ENCODE measurements around the gene SSX2IP. TPM values are rescaled to one million over a fixed set of nuclear protein-coding genes. Genes with fewer than 3 reads are reported as not detected.
A peak's percentile ranks its signal among the peaks of the same experiment; 100 is the strongest.

Gene SSX2IP
- total and polyA plus RNA-seq, 2 experiments from 2014 or later: 23.2 to 28.4 TPM

DNA sequence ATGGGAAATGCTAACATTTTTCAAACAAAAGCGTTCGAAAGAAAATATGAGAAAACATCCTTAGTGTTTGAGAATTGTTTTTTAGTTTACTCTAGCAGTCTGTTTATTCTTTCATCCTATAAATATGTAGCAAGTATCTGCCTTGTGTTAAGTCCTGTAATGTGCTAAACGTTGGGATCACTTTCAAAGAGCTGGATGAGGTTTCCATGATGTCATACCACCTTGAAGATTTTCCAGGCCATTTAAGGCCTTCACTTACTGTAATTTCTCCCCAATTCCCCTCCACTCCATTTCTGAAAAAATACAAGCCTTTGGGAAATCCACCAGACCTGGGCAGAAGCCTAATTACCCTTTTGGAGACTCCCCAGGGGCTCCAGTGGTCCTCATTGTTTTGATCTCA lies 91.8 kb downstream of the SSX2IP start:
- Histone ChIP-seq H3K9me2 (ENCODE audit: insufficient read depth) (no peaks in the 10 kb centered on the region), H3K36me3 (ENCODE audit: insufficient read depth) (no peaks in the 10 kb centered on the region), H3K4me2 (no peak overlapping the region), H2AFZ (peak overlapping the region; percentile 56; the same call in 1 of the 2 replicates), H3K79me2 (replicated peaks; ENCODE audit: insufficient read depth) (no peaks in the 10 kb centered on the region), H3K27ac (ENCODE audit: low read depth) (no peak overlapping the region), H4K20me1 (replicated peaks; ENCODE audit: insufficient read depth) (no peaks in the 10 kb centered on the region), H3K4me3 (no peak overlapping the region), H3K27me3 (ENCODE audit: insufficient read depth) (no peaks in the 10 kb centered on the region), H3K4me1 (ENCODE audit: insufficient read depth) (peaks cover 3% of the 10 kb centered on the region), H3F3A (replicated peaks; ENCODE audit: low read depth) (no peaks in the 10 kb centered on the region)
- Mint-ChIP-seq H3K27ac (no peak overlapping the region), H3K27me3 (ENCODE audit: insufficient read depth, low read depth, poor library complexity) (peaks cover 3% of the 10 kb centered on the region), H3K36me3 (ENCODE audit: low read depth) (no peaks in the 10 kb centered on the region), H3K4me3 (no peak overlapping the region), H3K4me1 (peaks cover under 1% of the 10 kb centered on the region; the same call in 2 of the 3 replicates), H3K9me3 (peaks cover 4% of the 10 kb centered on the region; the same call in 1 of the 3 replicates)
- DNase-seq (ENCODE audit: low spot score): no peak
- no peak for ATAC-seq
- TF ChIP-seq ZNF331 (CRISPR knock-in tag; IDR thresholded peaks at IDR 0.05; ENCODE audit: low read depth) (no peak), EZH2phosphoT487 (IDR thresholded peaks at IDR 0.05; ENCODE audit: unreplicated experiment) (no peak), CREB1 (CRISPR knock-in tag; IDR thresholded peaks at IDR 0.05; ENCODE audit: low read depth) (no peak), STAT1 (IDR thresholded peaks at IDR 0.05; ENCODE audit: unreplicated experiment) (no peak), ZNF114 (CRISPR knock-in tag; IDR thresholded peaks at IDR 0.05) (no peak), POLR2AphosphoS5 (IDR thresholded peaks at IDR 0.05; ENCODE audit: low read depth) (no peak), CTCF (conservative IDR thresholded peaks at IDR 0.05; ENCODE audit: low read depth in 2 of 2) (no peak), JUNB (IDR thresholded peaks at IDR 0.05; ENCODE audit: unreplicated experiment) (no peak), ZNF462 (CRISPR knock-in tag; IDR thresholded peaks at IDR 0.05) (no peak), NANOG (IDR thresholded peaks at IDR 0.05; ENCODE audit: borderline replicate concordance) (no peak), EZH2 (IDR thresholded peaks at IDR 0.05; ENCODE audit: low read depth, unreplicated experiment) (no peak)
- TF ChIP-seq, protein P1, sequence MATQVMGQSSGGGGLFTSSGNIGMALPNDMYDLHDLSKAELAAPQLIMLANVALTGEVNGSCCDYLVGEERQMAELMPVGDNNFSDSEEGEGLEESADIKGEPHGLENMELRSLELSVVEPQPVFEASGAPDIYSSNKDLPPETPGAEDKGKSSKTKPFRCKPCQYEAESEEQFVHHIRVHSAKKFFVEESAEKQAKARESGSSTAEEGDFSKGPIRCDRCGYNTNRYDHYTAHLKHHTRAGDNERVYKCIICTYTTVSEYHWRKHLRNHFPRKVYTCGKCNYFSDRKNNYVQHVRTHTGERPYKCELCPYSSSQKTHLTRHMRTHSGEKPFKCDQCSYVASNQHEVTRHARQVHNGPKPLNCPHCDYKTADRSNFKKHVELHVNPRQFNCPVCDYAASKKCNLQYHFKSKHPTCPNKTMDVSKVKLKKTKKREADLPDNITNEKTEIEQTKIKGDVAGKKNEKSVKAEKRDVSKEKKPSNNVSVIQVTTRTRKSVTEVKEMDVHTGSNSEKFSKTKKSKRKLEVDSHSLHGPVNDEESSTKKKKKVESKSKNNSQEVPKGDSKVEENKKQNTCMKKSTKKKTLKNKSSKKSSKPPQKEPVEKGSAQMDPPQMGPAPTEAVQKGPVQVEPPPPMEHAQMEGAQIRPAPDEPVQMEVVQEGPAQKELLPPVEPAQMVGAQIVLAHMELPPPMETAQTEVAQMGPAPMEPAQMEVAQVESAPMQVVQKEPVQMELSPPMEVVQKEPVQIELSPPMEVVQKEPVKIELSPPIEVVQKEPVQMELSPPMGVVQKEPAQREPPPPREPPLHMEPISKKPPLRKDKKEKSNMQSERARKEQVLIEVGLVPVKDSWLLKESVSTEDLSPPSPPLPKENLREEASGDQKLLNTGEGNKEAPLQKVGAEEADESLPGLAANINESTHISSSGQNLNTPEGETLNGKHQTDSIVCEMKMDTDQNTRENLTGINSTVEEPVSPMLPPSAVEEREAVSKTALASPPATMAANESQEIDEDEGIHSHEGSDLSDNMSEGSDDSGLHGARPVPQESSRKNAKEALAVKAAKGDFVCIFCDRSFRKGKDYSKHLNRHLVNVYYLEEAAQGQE (IDR thresholded peaks at IDR 0.05; ENCODE audit: unreplicated experiment): no peak
- TF ChIP-seq, protein P2, sequence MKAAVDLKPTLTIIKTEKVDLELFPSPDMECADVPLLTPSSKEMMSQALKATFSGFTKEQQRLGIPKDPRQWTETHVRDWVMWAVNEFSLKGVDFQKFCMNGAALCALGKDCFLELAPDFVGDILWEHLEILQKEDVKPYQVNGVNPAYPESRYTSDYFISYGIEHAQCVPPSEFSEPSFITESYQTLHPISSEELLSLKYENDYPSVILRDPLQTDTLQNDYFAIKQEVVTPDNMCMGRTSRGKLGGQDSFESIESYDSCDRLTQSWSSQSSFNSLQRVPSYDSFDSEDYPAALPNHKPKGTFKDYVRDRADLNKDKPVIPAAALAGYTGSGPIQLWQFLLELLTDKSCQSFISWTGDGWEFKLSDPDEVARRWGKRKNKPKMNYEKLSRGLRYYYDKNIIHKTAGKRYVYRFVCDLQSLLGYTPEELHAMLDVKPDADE (IDR thresholded peaks at IDR 0.05): no peak
